HepG2 (cell line): ENCODE measurements around the gene SLC25A23. TPM values are rescaled to one million over a fixed set of nuclear protein-coding genes. Genes with fewer than 3 reads are reported as not detected.

Experiments used
- ELF4 ChIP-seq: sonication (generic); formaldehyde crosslinking; IDR thresholded peaks from 2 replicates; pipeline ENCODE4 v1.5.0; 2020; ENCODE audit warnings: missing genetic modification reagents, mild to moderate bottlenecking, moderate library complexity, borderline replicate concordance
- EP300 ChIP-seq, 3 experiments: sonication (generic) in 1 of 3; formaldehyde crosslinking in 1 of 3; IDR thresholded peaks; 2 replicates each; pipeline versions ENCODE4 v1.5.1 to v1.6.1; 2011 to 2020; ENCODE audit warnings: low read depth in 2 of 3, low read length in 2 of 3, borderline replicate concordance in 1 of 3, improper control_type of control experiment in 1 of 3, mild to moderate bottlenecking in 1 of 3, missing genetic modification reagents in 1 of 3, moderate library complexity in 1 of 3
- HOXA3 ChIP-seq: sonication (generic); formaldehyde crosslinking; IDR thresholded peaks from 2 replicates; pipeline ENCODE4 v1.5.0; 2020; ENCODE audit warnings: missing genetic modification reagents
- ISL2 ChIP-seq: sonication (generic); formaldehyde crosslinking; IDR thresholded peaks from 2 replicates; pipeline ENCODE4 v1.5.0; 2020; ENCODE audit warnings: missing genetic modification reagents
- KAT8 ChIP-seq: IDR thresholded peaks from 2 replicates; pipeline ENCODE4 v1.6.1; 2016; ENCODE audit warnings: missing genetic modification reagents, missing compliant biosample characterization
- MTA1 ChIP-seq: sonication (generic); formaldehyde crosslinking; IDR thresholded peaks from 2 replicates; pipeline ENCODE4 v1.4.0; 2020; ENCODE audit warnings: missing genetic modification reagents, mild to moderate bottlenecking, borderline replicate concordance
- NAIF1 ChIP-seq: sonication (generic); formaldehyde crosslinking; IDR thresholded peaks from 2 replicates; pipeline ENCODE4 v1.5.0; 2020; ENCODE audit warnings: mild to moderate bottlenecking, missing genetic modification reagents, borderline replicate concordance
- NR2F2 ChIP-seq: IDR thresholded peaks from 2 replicates; pipeline ENCODE4 v1.6.1; 2012; ENCODE audit warnings: low read depth, inconsistent platforms, borderline replicate concordance
- RXRA ChIP-seq: sonication (generic); formaldehyde crosslinking; IDR thresholded peaks from 2 replicates; pipeline ENCODE4 v1.5.1; 2020; ENCODE audit warnings: missing genetic modification reagents
- SAP130 ChIP-seq: IDR thresholded peaks from 2 replicates; pipeline ENCODE4 v1.6.1; 2016; ENCODE audit warnings: low read depth
- SOX13 ChIP-seq, 3 experiments: fragments of 450-650 bp in 1 of 3; sonication (generic) in 1 of 3; formaldehyde crosslinking in 1 of 3; IDR thresholded peaks in 2 of 3; conservative IDR thresholded peaks in 1 of 3; 2 replicates each; pipeline versions ENCODE4 v1.5.0 to v1.6.1; 2016 to 2020; ENCODE audit warnings: antibody characterized with exemption in 1 of 3, mild to moderate bottlenecking in 1 of 3, missing compliant biosample characterization in 1 of 3, missing genetic modification reagents in 1 of 3, moderate library complexity in 1 of 3
- SP5 ChIP-seq: IDR thresholded peaks from 2 replicates; pipeline ENCODE4 v1.6.1; 2016; ENCODE audit warnings: low read depth, borderline replicate concordance
- TBX2 ChIP-seq: sonication (generic); formaldehyde crosslinking; IDR thresholded peaks from 2 replicates; pipeline ENCODE4 v1.5.0; 2020; ENCODE audit warnings: missing genetic modification reagents, mild to moderate bottlenecking, borderline replicate concordance
- THAP11 ChIP-seq: IDR thresholded peaks from 2 replicates; pipeline ENCODE4 v1.6.1; 2016; ENCODE audit warnings: missing biosample characterization, missing genetic modification reagents
- ZFP36L1 ChIP-seq: sonication (generic); formaldehyde crosslinking; IDR thresholded peaks from 2 replicates; pipeline ENCODE4 v1.8.0; 2022; ENCODE audit warnings: mild to moderate bottlenecking, missing genetic modification reagents, moderate library complexity
- ZFX ChIP-seq: sonication (generic); formaldehyde crosslinking; IDR thresholded peaks from 2 replicates; pipeline ENCODE4 v1.4.0; 2020; ENCODE audit warnings: mild to moderate bottlenecking, low read depth, missing genetic modification reagents, moderate library complexity
- ZNF253 ChIP-seq: sonication (generic); formaldehyde crosslinking; IDR thresholded peaks from 2 replicates; pipeline ENCODE4 v1.8.0; 2022; ENCODE audit warnings: mild to moderate bottlenecking, missing genetic modification reagents, borderline replicate concordance
- ZNF274 ChIP-seq: sonication (generic); formaldehyde crosslinking; IDR thresholded peaks from 2 replicates; pipeline ENCODE4 v1.5.1; 2020; ENCODE audit warnings: mild to moderate bottlenecking, missing genetic modification reagents
- ZNF468 ChIP-seq: sonication (generic); formaldehyde crosslinking; IDR thresholded peaks from 2 replicates; pipeline ENCODE4 v1.8.0; 2022; ENCODE audit warnings: mild to moderate bottlenecking, moderate library complexity, missing genetic modification reagents
- ZSCAN9 ChIP-seq: IDR thresholded peaks from 2 replicates; pipeline ENCODE4 v1.6.1; 2016; ENCODE audit warnings: borderline replicate concordance
- polyA plus RNA-seq, 8 experiments: library from polyadenylated mRNA; depleted of rRNA in 3 of 8; stranded (reverse) in 7 of 8; unstranded in 1 of 8; fragments of >200 nt; fragmentation: Illumina TruSeq in 4 of 8; extraction: Trizol in 4 of 8; gene quantifications; 2 replicates each; pipeline versions ENCODE4 v1.2.1 to v1.2.3, GENCODE V29; 2011 to 2016; ENCODE audit warnings: low read depth in 4 of 8, missing spikeins in 1 of 8, mixed read lengths in 1 of 8; ENCODE audit not compliant: insufficient read depth in 1 of 8
- total RNA-seq, 5 experiments: library from RNA; depleted of rRNA; stranded (reverse); fragments of >200 nt; fragmentation: Illumina TruSeq; extraction: Trizol; gene quantifications; 2 replicates each; pipeline ENCODE4 v1.2.3, GENCODE V29; 2016; ENCODE audit warnings: low read depth in 1 of 5
- TF ChIP-seq, protein P1 (sequence below): sonication (generic); formaldehyde crosslinking; IDR thresholded peaks from 2 replicates; pipeline ENCODE4 v1.4.0; 2020; ENCODE audit warnings: missing genetic modification reagents, borderline replicate concordance
- TF ChIP-seq, protein P2 (sequence below), 2 experiments: fragments of 450-650 bp in 1 of 2; sonication (generic) in 1 of 2; formaldehyde crosslinking; IDR thresholded peaks; 2 replicates each; pipeline versions ENCODE4 v1.5.0 to v1.8.0; 2020 to 2022; ENCODE audit warnings: mild to moderate bottlenecking in 1 of 2, missing genetic modification reagents in 1 of 2
- TF ChIP-seq, protein P3 (sequence below): sonication (generic); formaldehyde crosslinking; IDR thresholded peaks from 2 replicates; pipeline ENCODE4; 2020; ENCODE audit warnings: missing genetic modification reagents, mild to moderate bottlenecking, borderline replicate concordance

SLC25A23 gene
- total and polyA plus RNA-seq, 2 of the 13 experiments (the other 11 are each of a cell fraction or from before 2014, with no cell fraction given) = 12.4 to 15.2 TPM

DNA sequence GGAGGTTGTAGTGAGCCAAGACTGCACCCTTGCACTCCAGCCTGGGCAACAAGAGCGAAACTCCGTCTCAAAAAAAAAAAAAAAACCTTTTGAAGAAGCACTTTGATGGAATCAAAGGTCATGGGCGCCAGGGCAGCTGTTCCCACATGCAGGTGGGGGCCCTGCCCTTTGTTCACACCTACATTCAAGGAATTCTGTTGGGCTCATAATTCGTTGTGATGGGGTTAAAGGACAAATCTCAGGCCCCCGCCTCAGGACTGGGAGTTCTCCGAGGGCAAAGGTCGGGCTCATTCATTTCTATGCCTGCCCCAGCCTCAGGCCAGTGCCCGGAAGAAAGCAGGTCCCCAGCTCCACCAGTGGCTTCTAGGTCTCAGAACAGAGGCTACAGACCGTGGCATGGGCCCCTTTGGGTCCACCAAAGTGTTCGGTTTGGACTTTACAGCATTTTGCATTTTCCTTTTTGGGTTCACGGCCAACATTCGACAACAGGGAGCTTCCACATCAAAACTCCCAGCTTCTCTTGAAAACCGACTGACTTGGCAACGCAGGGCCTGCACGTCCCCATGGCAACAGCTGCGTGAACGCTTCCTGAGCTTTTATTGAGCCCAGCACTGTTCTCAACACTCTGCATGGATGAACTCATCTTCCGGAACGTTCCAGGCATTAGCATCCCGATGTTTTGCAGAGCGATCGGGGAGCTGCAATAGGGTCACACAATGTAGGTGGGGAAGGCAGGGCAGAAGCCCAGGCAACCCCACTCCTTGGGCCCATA is 56.6 kb downstream of the SLC25A23 start (continued):
- 0 out of 2 replicates have a peak, but pooled peaks have one; percentile 40 for TF ChIP-seq ZNF468 (CRISPR knock-in tag)
- TF ChIP-seq NAIF1 (CRISPR knock-in tag) = 0 out of 2 replicates have a peak, but pooled peaks have one; percentile 13
- TF ChIP-seq RXRA (CRISPR knock-in tag) = peak; percentile 58; the same call in 1 of the 2 replicates
- no peak; the same call in 1 of the 2 replicates for TF ChIP-seq ISL2 (CRISPR knock-in tag)
- TF ChIP-seq SOX13 (IDR thresholded peaks at IDR 0.05) = peak; percentile 44; the same call in 1 of the 2 replicates
- TF ChIP-seq SOX13 (CRISPR knock-in tag; conservative IDR thresholded peaks at IDR 0.05 in 1 of 2, IDR thresholded peaks at IDR 0.05 in 1 of 2) = peak in 1 of 2 experiments; percentile 62; a peak in 2 of 4 replicates
- peak; percentile 58; the same call in 1 of the 2 replicates for TF ChIP-seq MTA1 (CRISPR knock-in tag)
- TF ChIP-seq NR2F2 = peak; percentile 81
- TF ChIP-seq HOXA3 (CRISPR knock-in tag) = peak; percentile 40; the same call in 1 of the 2 replicates
- TF ChIP-seq ZFX = peak; percentile 52
- TF ChIP-seq ELF4 = peak; percentile 68; the same call in 1 of the 2 replicates
- TF ChIP-seq, protein P1, sequence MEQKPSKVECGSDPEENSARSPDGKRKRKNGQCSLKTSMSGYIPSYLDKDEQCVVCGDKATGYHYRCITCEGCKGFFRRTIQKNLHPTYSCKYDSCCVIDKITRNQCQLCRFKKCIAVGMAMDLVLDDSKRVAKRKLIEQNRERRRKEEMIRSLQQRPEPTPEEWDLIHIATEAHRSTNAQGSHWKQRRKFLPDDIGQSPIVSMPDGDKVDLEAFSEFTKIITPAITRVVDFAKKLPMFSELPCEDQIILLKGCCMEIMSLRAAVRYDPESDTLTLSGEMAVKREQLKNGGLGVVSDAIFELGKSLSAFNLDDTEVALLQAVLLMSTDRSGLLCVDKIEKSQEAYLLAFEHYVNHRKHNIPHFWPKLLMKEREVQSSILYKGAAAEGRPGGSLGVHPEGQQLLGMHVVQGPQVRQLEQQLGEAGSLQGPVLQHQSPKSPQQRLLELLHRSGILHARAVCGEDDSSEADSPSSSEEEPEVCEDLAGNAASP (CRISPR knock-in tag) = no peak
- TF ChIP-seq ZNF274 = peak; percentile 44; the same call in 1 of the 2 replicates
- peak; percentile 58 for TF ChIP-seq SAP130 (CRISPR knock-in tag)
- peak; percentile 51; the same call in 1 of the 2 replicates for TF ChIP-seq ZFP36L1 (CRISPR knock-in tag)
- peak; percentile 41 for TF ChIP-seq THAP11 (CRISPR knock-in tag)
- peak; percentile 63 for TF ChIP-seq SP5 (CRISPR knock-in tag)
- TF ChIP-seq ZSCAN9 (CRISPR knock-in tag) = no peak
- peak; percentile 36; the same call in 1 of the 2 replicates for TF ChIP-seq KAT8
- TF ChIP-seq, protein P2, sequence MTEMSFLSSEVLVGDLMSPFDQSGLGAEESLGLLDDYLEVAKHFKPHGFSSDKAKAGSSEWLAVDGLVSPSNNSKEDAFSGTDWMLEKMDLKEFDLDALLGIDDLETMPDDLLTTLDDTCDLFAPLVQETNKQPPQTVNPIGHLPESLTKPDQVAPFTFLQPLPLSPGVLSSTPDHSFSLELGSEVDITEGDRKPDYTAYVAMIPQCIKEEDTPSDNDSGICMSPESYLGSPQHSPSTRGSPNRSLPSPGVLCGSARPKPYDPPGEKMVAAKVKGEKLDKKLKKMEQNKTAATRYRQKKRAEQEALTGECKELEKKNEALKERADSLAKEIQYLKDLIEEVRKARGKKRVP (CRISPR knock-in tag; IDR thresholded peaks at IDR 0.05) = no peak
- TF ChIP-seq, protein P3, sequence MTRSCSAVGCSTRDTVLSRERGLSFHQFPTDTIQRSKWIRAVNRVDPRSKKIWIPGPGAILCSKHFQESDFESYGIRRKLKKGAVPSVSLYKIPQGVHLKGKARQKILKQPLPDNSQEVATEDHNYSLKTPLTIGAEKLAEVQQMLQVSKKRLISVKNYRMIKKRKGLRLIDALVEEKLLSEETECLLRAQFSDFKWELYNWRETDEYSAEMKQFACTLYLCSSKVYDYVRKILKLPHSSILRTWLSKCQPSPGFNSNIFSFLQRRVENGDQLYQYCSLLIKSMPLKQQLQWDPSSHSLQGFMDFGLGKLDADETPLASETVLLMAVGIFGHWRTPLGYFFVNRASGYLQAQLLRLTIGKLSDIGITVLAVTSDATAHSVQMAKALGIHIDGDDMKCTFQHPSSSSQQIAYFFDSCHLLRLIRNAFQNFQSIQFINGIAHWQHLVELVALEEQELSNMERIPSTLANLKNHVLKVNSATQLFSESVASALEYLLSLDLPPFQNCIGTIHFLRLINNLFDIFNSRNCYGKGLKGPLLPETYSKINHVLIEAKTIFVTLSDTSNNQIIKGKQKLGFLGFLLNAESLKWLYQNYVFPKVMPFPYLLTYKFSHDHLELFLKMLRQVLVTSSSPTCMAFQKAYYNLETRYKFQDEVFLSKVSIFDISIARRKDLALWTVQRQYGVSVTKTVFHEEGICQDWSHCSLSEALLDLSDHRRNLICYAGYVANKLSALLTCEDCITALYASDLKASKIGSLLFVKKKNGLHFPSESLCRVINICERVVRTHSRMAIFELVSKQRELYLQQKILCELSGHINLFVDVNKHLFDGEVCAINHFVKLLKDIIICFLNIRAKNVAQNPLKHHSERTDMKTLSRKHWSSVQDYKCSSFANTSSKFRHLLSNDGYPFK (CRISPR knock-in tag) = 0 out of 2 replicates have a peak, but pooled peaks have one; percentile 40
- TF ChIP-seq ZNF253 (CRISPR knock-in tag) = 0 out of 2 replicates have a peak, but pooled peaks have one; percentile 49
- peak; percentile 97 for TF ChIP-seq TBX2 (CRISPR knock-in tag)
- peak in 1 of 2 experiments; percentile 51; a peak in 1 of 4 replicates for TF ChIP-seq EP300 (IDR thresholded peaks at IDR 0.05; ENCODE audit: low read depth in 2 of 2, low read length in 2 of 2)
- no peak for TF ChIP-seq EP300 (CRISPR knock-in tag; IDR thresholded peaks at IDR 0.05; ENCODE audit: borderline replicate concordance)
